PFSK-1 (cell line): ENCODE measurements around the gene C1orf167.

ENCODE experiments used
- FOXP2 ChIP-seq: optimal IDR thresholded peaks from 2 replicates; pipeline ENCODE3; 2011; ENCODE audit warnings: borderline replicate concordance, control low read depth, inconsistent platforms; ENCODE audit not compliant: insufficient read depth; ENCODE audit errors: extremely low read length, extremely low read depth
- POLR2AphosphoS5 ChIP-seq: IDR thresholded peaks from 2 replicates; pipeline ENCODE4 v1.6.1; 2012; ENCODE audit warnings: low read depth, mild to moderate bottlenecking, control low read depth, low read length, moderate library complexity
- SIN3A ChIP-seq: IDR thresholded peaks from 2 replicates; pipeline ENCODE4 v1.6.1; 2012; ENCODE audit warnings: mild to moderate bottlenecking, low read length, moderate library complexity, borderline replicate concordance; ENCODE audit not compliant: insufficient read depth
- TAF1 ChIP-seq: IDR thresholded peaks from 2 replicates; pipeline ENCODE4 v1.6.1; 2012; ENCODE audit warnings: low read length, control low read depth, borderline replicate concordance; ENCODE audit not compliant: insufficient read depth
- TF ChIP-seq, protein P1 (sequence below), 2 experiments: IDR thresholded peaks; 2 replicates each; pipeline versions ENCODE4 v1.6.1 to v1.8.0; 2011 to 2012; ENCODE audit warnings: low read depth in 2 of 2, low read length in 2 of 2, control low read depth in 1 of 2, inconsistent platforms in 1 of 2, mild to moderate bottlenecking in 1 of 2, moderate library complexity in 1 of 2; ENCODE audit not compliant: insufficient read depth in 1 of 2

C1orf167 gene

GRCh38 chr1:11787804-11788436 is 25.9 kb downstream of the C1orf167 start:
- TF ChIP-seq TAF1 (no peak), POLR2AphosphoS5 (no peak), SIN3A (no peak), FOXP2 (no peak)
- TF ChIP-seq, protein P1, sequence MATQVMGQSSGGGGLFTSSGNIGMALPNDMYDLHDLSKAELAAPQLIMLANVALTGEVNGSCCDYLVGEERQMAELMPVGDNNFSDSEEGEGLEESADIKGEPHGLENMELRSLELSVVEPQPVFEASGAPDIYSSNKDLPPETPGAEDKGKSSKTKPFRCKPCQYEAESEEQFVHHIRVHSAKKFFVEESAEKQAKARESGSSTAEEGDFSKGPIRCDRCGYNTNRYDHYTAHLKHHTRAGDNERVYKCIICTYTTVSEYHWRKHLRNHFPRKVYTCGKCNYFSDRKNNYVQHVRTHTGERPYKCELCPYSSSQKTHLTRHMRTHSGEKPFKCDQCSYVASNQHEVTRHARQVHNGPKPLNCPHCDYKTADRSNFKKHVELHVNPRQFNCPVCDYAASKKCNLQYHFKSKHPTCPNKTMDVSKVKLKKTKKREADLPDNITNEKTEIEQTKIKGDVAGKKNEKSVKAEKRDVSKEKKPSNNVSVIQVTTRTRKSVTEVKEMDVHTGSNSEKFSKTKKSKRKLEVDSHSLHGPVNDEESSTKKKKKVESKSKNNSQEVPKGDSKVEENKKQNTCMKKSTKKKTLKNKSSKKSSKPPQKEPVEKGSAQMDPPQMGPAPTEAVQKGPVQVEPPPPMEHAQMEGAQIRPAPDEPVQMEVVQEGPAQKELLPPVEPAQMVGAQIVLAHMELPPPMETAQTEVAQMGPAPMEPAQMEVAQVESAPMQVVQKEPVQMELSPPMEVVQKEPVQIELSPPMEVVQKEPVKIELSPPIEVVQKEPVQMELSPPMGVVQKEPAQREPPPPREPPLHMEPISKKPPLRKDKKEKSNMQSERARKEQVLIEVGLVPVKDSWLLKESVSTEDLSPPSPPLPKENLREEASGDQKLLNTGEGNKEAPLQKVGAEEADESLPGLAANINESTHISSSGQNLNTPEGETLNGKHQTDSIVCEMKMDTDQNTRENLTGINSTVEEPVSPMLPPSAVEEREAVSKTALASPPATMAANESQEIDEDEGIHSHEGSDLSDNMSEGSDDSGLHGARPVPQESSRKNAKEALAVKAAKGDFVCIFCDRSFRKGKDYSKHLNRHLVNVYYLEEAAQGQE (IDR thresholded peaks at IDR 0.05; ENCODE audit: insufficient read depth in 1 of 2, low read depth in 2 of 2, low read length in 2 of 2) = no peak

DNA sequence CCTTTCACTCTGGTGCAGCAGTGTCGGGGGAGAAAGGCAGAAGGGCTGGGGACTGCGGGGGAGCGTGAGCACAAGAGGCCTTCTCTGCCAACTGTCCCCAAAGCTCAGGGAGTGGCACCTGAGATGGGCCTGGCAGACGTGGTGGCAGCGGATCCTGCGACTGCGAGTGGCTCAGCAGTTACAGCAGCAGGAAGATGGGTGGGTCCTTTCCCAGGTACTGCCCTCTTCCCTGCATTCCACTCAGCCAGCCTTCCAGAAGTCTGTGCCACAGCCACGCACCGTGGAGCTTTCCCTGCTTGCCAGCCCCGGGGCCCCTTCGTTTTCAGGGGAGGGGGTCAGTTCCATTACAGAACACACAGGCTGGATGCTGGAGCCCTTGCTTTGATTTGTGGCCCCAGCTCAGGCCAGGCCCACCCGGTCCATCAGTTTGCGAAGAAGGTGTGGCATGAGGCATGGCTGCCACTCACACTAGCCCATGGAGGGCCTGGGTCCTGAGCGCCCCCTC is 26.6 kb downstream of the C1orf167 start:
- no peak for TF ChIP-seq POLR2AphosphoS5
- no peak for TF ChIP-seq TAF1
- TF ChIP-seq FOXP2 = no peak
- TF ChIP-seq, protein P1 (IDR thresholded peaks at IDR 0.05; ENCODE audit: insufficient read depth in 1 of 2, low read depth in 2 of 2, low read length in 2 of 2) = no peak
- TF ChIP-seq SIN3A = no peak

DNA sequence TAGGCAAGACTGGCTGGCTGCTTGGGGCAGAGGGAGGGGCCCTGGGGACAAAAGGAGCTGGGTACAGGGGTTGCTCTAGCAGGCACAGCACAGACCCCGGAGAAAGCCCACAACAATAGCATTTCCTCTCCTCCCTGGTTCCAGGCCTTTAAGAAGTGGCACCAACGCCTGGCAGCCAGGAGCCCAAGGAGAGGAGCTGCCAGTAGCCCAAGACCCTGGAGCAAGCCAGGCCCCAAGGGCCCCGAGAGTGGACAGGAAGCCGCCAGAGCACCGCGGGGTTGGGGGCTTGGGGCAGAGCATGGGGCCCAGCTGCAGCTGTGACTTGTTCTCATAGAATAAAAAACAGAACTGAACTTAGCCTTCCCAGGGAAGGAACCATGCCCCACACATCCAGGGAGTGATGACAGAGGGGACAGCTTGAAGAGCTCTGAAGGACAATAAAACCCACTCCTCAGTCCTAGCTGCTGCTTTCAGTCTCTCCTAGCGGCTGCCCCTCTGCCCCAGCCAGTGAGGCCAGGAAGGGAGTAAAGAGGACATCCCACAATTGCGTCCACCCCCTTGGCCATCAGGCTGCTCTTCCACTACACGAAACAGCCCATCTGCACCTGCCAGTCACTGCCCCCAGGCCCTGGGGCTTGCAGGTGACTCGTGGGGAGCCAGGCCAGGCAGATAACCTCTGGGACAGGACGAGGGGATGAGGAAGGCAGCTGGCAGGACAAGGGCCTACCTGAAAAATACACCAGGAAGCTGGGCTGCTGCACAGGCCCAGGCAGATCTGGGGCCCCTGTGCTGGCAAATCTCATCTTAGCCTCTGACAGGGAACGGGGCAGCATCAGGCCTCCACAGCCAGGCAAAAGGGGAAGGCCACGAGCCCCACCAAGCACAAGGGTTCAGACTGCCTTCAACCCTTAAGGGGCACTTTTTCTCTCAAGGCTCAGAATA is 27.4 kb downstream of the C1orf167 start:
- TF ChIP-seq TAF1 (no peak), FOXP2 (no peak), POLR2AphosphoS5 (no peak), SIN3A (no peak)
- TF ChIP-seq, protein P1 (IDR thresholded peaks at IDR 0.05; ENCODE audit: insufficient read depth in 1 of 2, low read depth in 2 of 2, low read length in 2 of 2) = no peak

GRCh38 chr1:11790101-11790879 is 28.3 kb downstream of the C1orf167 start:
- no peak for TF ChIP-seq FOXP2
- no peak for TF ChIP-seq TAF1
- TF ChIP-seq SIN3A = no peak
- TF ChIP-seq, protein P1 (IDR thresholded peaks at IDR 0.05; ENCODE audit: insufficient read depth in 1 of 2, low read depth in 2 of 2, low read length in 2 of 2) = no peak
- no peak for TF ChIP-seq POLR2AphosphoS5
